HCT116 (cell line): ENCODE results near the gene GRIK4. TPM values are rescaled to one million over a fixed set of nuclear protein-coding genes. Genes with fewer than 3 reads are reported as not detected.

ENCODE experiments used
- ATAC-seq: fragments of 200-7000 bp; cut with Tn5 transposase; 2 replicates; pipeline ENCODE4 v1.9.1; 2020; ENCODE audit warnings: mild to moderate bottlenecking, moderate library complexity
- BruUV-seq: library from RNA; stranded (reverse); fragments of 400-500 nt; replicated peaks from 2 replicates; lab custom pipeline; 2021; lab: Mats Ljungman, UMichigan
- CTCF ChIA-PET: fragments of 300-600 bp; sonication (Branson Sonifier 250); formaldehyde crosslinking; loops from one replicate; lab custom pipeline; 2021; ENCODE audit warnings: antibody characterized with exemption; lab: Charles Lee
- POLR2A ChIA-PET: fragments of 300-600, 350-600 bp; sonication (Branson Sonifier 250); formaldehyde crosslinking; loops from one replicate; lab custom pipeline; 2021; ENCODE audit warnings: antibody characterized with exemption; lab: Charles Lee
- RAD21 ChIA-PET, 2 experiments: fragments of 300-600 bp; sonication (Branson Sonifier 250); formaldehyde crosslinking; loops; one replicate each; lab custom pipeline; 2023; ENCODE audit warnings: low total read pairs in 2 of 2; ENCODE audit not compliant: uncharacterized antibody in 2 of 2, unreplicated experiment in 2 of 2, low non-redundant PET in 1 of 2; lab: Charles Lee
- DNase-seq: peaks from one replicate; pipeline ENCODE4 v3.0.0-alpha.2; 2010; ENCODE audit warnings: low read depth, low spot score
- H2AFZ ChIP-seq: fragments of 200-600 bp; shearing (Covaris generic), sonication (generic); 2 replicates; pipeline ENCODE4 v1.6.1; 2017; ENCODE audit warnings: low read depth, mixed run types, mixed read lengths, antibody characterized with exemption, low read length; ENCODE audit not compliant: poor library complexity, severe bottlenecking
- H3K27ac ChIP-seq: 2 replicates; pipeline ENCODE4 v1.5.1; 2012; ENCODE audit warnings: low read depth, low read length
- H3K27me3 ChIP-seq: fragments of 200-600 bp; sonication (generic); 2 replicates; pipeline ENCODE4 v1.6.1; 2016; ENCODE audit warnings: mixed run types, low read length, mixed read lengths; ENCODE audit not compliant: insufficient read depth
- H3K36me3 ChIP-seq, 2 experiments: fragments of 200-500 bp in 1 of 2; fragments of 200-600 bp in 1 of 2; sonication (Bioruptor generic) in 1 of 2; sonication (generic) in 1 of 2; 2 replicates each; pipeline versions ENCODE4 v1.5.1 to v1.6.1; 2014 to 2016; ENCODE audit warnings: low read length in 2 of 2, inconsistent platforms in 1 of 2, mixed read lengths in 1 of 2, mixed run types in 1 of 2; ENCODE audit not compliant: insufficient read depth in 2 of 2, control insufficient read depth in 1 of 2
- H3K4me1 ChIP-seq, 2 experiments: fragments of 200-600 bp in 1 of 2; sonication (generic) in 1 of 2; 2 replicates each; pipeline versions ENCODE4 v1.5.1 to v1.6.1; 2012 to 2017; ENCODE audit warnings: low read length in 2 of 2, inconsistent platforms in 1 of 2, mild to moderate bottlenecking in 1 of 2, mixed read lengths in 1 of 2, mixed run types in 1 of 2, moderate library complexity in 1 of 2; ENCODE audit not compliant: insufficient read depth in 2 of 2, control insufficient read depth in 1 of 2
- H3K4me2 ChIP-seq: fragments of 200-600 bp; sonication (generic); 2 replicates; pipeline ENCODE4 v1.6.1; 2017; ENCODE audit warnings: mixed run types, low read length, mixed read lengths
- H3K4me3 ChIP-seq, 2 experiments: fragments of 200-600 bp in 1 of 2; sonication (generic) in 1 of 2; replicated peaks in 1 of 2; 2 replicates each; pipeline ENCODE4 v1.5.1; 2011 to 2016; ENCODE audit warnings: low read length in 2 of 2, control low read depth in 1 of 2, low read depth in 1 of 2, mild to moderate bottlenecking in 1 of 2, mixed read lengths in 1 of 2, mixed run types in 1 of 2
- H3K79me2 ChIP-seq: fragments of 200-600 bp; sonication (generic); 2 replicates; pipeline ENCODE4 v1.6.1; 2017; ENCODE audit warnings: mild to moderate bottlenecking, mixed run types, low read length, moderate library complexity, mixed read lengths; ENCODE audit not compliant: insufficient read depth
- H3K9ac ChIP-seq: fragments of 200-600 bp; sonication (generic); 2 replicates; pipeline ENCODE4 v1.6.1; 2016; ENCODE audit warnings: low read length, mixed read lengths
- H3K9me2 ChIP-seq: fragments of 200-600 bp; sonication (generic), shearing (Covaris generic); 2 replicates; pipeline ENCODE4 v1.6.1; 2017; ENCODE audit warnings: mixed run types, mild to moderate bottlenecking, moderate library complexity; ENCODE audit not compliant: insufficient read depth
- H3K9me3 ChIP-seq, 2 experiments: fragments of 200-500 bp in 1 of 2; fragments of 200-600 bp in 1 of 2; sonication (Bioruptor generic) in 1 of 2; sonication (generic) in 1 of 2; 2 replicates each; pipeline ENCODE4 v1.6.1; 2014 to 2017; ENCODE audit warnings: low read length in 2 of 2, mixed read lengths in 2 of 2, inconsistent platforms in 1 of 2, low read depth in 1 of 2, mild to moderate bottlenecking in 1 of 2, mixed run types in 1 of 2, moderate library complexity in 1 of 2; ENCODE audit not compliant: control insufficient read depth in 1 of 2, insufficient read depth in 1 of 2
- H4K20me1 ChIP-seq: fragments of 200-600 bp; sonication (generic), shearing (Covaris generic); 2 replicates; pipeline ENCODE4 v1.6.1; 2017; ENCODE audit warnings: mixed run types, mild to moderate bottlenecking, moderate library complexity; ENCODE audit not compliant: insufficient read depth
- CBX3 ChIP-seq: IDR thresholded peaks from 2 replicates; pipeline ENCODE4 v1.6.1; 2012; ENCODE audit warnings: low read depth
- CTCF ChIP-seq, 3 experiments: fragments of 200-600 bp in 1 of 3; sonication (generic) in 1 of 3; IDR thresholded peaks in 2 of 3; conservative IDR thresholded peaks in 1 of 3; 2 replicates each; pipeline ENCODE4 v1.5.1; 2012 to 2017; ENCODE audit warnings: low read depth in 2 of 3, low read length in 2 of 3, antibody characterized with exemption in 1 of 3, borderline replicate concordance in 1 of 3, control low read depth in 1 of 3, mild to moderate bottlenecking in 1 of 3, mixed read lengths in 1 of 3, mixed run types in 1 of 3, moderate library complexity in 1 of 3; ENCODE audit not compliant: insufficient read depth in 1 of 3
- POLR2A ChIP-seq: IDR thresholded peaks from 2 replicates; pipeline ENCODE4 v1.7.0; 2011; ENCODE audit warnings: borderline replicate concordance; ENCODE audit not compliant: insufficient read depth, insufficient read length; ENCODE audit errors: extremely low read depth
- SP1 ChIP-seq: IDR thresholded peaks from 2 replicates; pipeline ENCODE4 v1.6.1; 2012; ENCODE audit warnings: low read depth
- ZBTB33 ChIP-seq: IDR thresholded peaks from 2 replicates; pipeline ENCODE4 v1.6.1; 2011; ENCODE audit warnings: mild to moderate bottlenecking, low read length, moderate library complexity; ENCODE audit not compliant: insufficient replicate concordance; ENCODE audit errors: extremely low read depth
- ZFX ChIP-seq: fragments of 450-650 bp; IDR thresholded peaks from 2 replicates; pipeline ENCODE4 v1.6.1; 2017
- intact Hi-C: fragments of 100-400 bp; cut with micrococcal nuclease; formaldehyde crosslinking; loops from 2 replicates; pipeline ENCODE4 v1.10.0; 2022
- total RNA-seq: library from RNA; stranded (reverse); gene quantifications from one replicate; pipeline ENCODE4 v1.2.1, GENCODE V29; 2021; ENCODE audit not compliant: unreplicated experiment

The GRIK4 gene
- total RNA-seq, 1 experiment from 2014 or later, result 0.52 TPM

- Histone ChIP-seq H4K20me1 (no peaks in the 10 kb centered on the region), H3K4me3 (no peak overlapping the region), H3K9me3 (no peaks in the 10 kb centered on the region), H3K9ac (no peak overlapping the region), H3K36me3 (no peaks in the 10 kb centered on the region), H2AFZ (no peak overlapping the region), H3K9me2 (no peaks in the 10 kb centered on the region), H3K27ac (no peak overlapping the region), H3K79me2 (no peaks in the 10 kb centered on the region), H3K4me1 (no peaks in the 10 kb centered on the region)
- BruUV-seq, result no TSS peak
- DNase-seq (no peak), ATAC-seq (no peak)
- CTCF ChIA-PET, result no interaction called here
- intact Hi-C loops, result no loop called here
- RAD21 ChIA-PET, result no interaction called here
- POLR2A ChIA-PET, result no interaction called here
- TF ChIP-seq CBX3, result no peak
- TF ChIP-seq ZFX, result no peak
- TF ChIP-seq CTCF (IDR thresholded peaks at IDR 0.05 in 2 of 3, conservative IDR thresholded peaks at IDR 0.05 in 1 of 3; ENCODE audit: borderline replicate concordance in 1 of 3, insufficient read depth in 1 of 3, low read depth in 2 of 3, low read length in 2 of 3), result no peak
- TF ChIP-seq SP1, result no peak
- no peak for TF ChIP-seq POLR2A
- TF ChIP-seq ZBTB33, result no peak
- TF ChIP-seq, all 23 proteins: peak for 0
- peaks cover 29% of the 10 kb centered on the region for H3K27me3 ChIP-seq
- H3K4me2 ChIP-seq, result no peak overlapping the region
Measured at GRCh38 chr11:120871194-120871593, 359.6 kb downstream of the GRIK4 start.
